Measurements from ENCODE around the gene BICD1. TPM values are rescaled to one million over a fixed set of nuclear protein-coding genes. Genes with fewer than 3 reads are reported as not detected.
"Not testable (repeated sequence)": the region's sequence is repeated elsewhere in the genome, so short reads cannot be mapped to it uniquely, and the experiment has no call there.

The BICD1 gene
- total RNA-seq, 2 donors from 2014 or later, result 7.8 to 15.7 TPM

- Mint-ChIP-seq H3K4me3 (no peak overlapping the region), H3K4me1 (no peaks in the 10 kb centered on the region), H3K9me3 (peaks cover 4% of the 10 kb centered on the region), H3K36me3 (ENCODE audit: low read depth) (no peaks in the 10 kb centered on the region), H3K27ac (no peak overlapping the region), H3K27me3 (no peaks in the 10 kb centered on the region)
- no peak for ATAC-seq (replicated peaks)
These were observed 164.4 kb downstream of the BICD1 start for GRCh38 chr12:32270818-32271710.

GRCh38 chr12:32272465-32272864, 165.8 kb downstream of the BICD1 start:
- Mint-ChIP-seq H3K4me3 (no peak overlapping the region), H3K4me1 (no peaks in the 10 kb centered on the region), H3K27me3 (no peaks in the 10 kb centered on the region), H3K27ac (no peak overlapping the region), H3K9me3 (peaks cover 4% of the 10 kb centered on the region), H3K36me3 (ENCODE audit: low read depth) (no peaks in the 10 kb centered on the region)
- ATAC-seq (replicated peaks), result no peak

- Mint-ChIP-seq H3K4me3 (no peak overlapping the region), H3K4me1 (no peaks in the 10 kb centered on the region), H3K9me3 (peaks cover 4% of the 10 kb centered on the region), H3K27me3 (no peaks in the 10 kb centered on the region), H3K36me3 (ENCODE audit: low read depth) (no peaks in the 10 kb centered on the region), H3K27ac (no peak overlapping the region)
- no peak for ATAC-seq (replicated peaks)
These were observed 166.4 kb downstream of the BICD1 start for GRCh38 chr12:32273063-32273522.

DNA sequence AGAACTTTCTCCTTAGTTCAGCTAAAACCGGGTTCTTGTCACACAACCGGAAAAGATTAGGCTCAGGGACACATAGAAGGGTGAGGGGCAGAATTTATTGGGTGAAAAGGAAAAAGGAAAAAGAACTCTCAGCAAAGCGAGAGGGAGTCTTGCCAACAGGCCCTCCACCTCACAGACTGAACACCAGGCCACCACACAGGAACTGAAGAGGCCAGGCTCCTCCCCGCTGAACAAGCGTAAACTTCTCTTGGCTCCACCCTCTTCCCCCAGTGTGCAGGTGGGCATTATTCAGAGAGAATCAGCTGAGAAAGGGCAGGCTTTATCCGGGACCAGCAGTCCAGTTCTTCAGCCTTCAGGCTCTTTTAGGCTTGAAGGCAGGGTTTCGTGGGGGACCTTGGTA, 167.1 kb downstream of the BICD1 start:
- no peaks in the 10 kb centered on the region for H3K27me3 Mint-ChIP-seq
- H3K9me3 Mint-ChIP-seq, result peaks cover 4% of the 10 kb centered on the region
- no peak overlapping the region for H3K27ac Mint-ChIP-seq
- H3K4me3 Mint-ChIP-seq, result no peak overlapping the region
- no peaks in the 10 kb centered on the region for H3K36me3 Mint-ChIP-seq (ENCODE audit: low read depth)
- ATAC-seq (replicated peaks), result no peak
- H3K4me1 Mint-ChIP-seq, result no peaks in the 10 kb centered on the region

DNA sequence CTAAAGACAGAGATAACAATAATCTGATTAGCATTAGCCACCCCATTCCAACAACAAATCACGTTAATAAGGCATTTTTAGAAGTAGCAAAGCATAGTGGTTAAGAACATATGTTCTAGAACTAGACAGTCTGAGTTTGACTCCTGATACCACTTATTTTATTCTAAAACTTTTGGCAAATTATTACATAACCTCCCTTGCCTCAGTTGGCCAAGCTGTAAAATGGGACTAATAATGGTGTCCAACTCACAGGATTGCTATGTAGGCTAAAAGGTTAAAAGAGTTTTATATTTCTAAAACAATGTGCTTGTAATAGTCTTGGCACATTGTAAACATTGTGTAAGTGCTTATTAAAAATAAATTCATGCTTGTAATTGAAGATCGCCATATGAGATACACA, 168.0 kb downstream of the BICD1 start:
- Mint-ChIP-seq H3K36me3 (ENCODE audit: low read depth) (no peaks in the 10 kb centered on the region), H3K27me3 (no peaks in the 10 kb centered on the region), H3K27ac (no peak overlapping the region), H3K9me3 (peaks cover 4% of the 10 kb centered on the region), H3K4me3 (no peak overlapping the region), H3K4me1 (no peaks in the 10 kb centered on the region)
- no peak for ATAC-seq (replicated peaks)

DNA sequence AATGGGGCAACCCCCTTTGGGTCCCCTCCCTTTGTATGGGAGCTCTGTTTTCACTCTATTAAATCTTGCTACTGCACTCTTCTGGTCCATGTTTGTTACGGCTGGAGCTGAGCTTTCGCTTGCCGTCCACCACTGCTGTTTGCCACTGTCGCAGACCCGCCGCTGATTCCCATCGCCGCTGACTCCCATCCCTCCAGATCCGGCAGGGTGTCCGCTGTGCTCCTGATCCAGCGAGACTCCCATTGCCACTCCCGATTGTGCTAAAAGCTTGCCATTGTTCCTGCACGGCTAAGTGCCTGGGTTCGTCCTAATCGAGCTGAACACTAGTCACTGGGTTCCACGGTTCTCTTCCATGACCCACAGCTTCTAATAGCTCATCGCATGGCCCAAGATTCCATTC, 168.9 kb downstream of the BICD1 start:
- H3K4me1 Mint-ChIP-seq; H3K9me3 Mint-ChIP-seq; H3K4me3 Mint-ChIP-seq; ATAC-seq (replicated peaks); H3K36me3 Mint-ChIP-seq (ENCODE audit: low read depth); H3K27me3 Mint-ChIP-seq: not testable (repeated sequence)
- peak overlapping the region; percentile 13 for H3K27ac Mint-ChIP-seq

GRCh38 chr12:32277774-32278173, 171.1 kb downstream of the BICD1 start:
- Mint-ChIP-seq H3K9me3 (peaks cover 4% of the 10 kb centered on the region), H3K36me3 (ENCODE audit: low read depth) (no peaks in the 10 kb centered on the region), H3K27ac (no peak overlapping the region), H3K4me3 (no peak overlapping the region), H3K4me1 (no peaks in the 10 kb centered on the region), H3K27me3 (no peaks in the 10 kb centered on the region)
- ATAC-seq (replicated peaks), result no peak

DNA sequence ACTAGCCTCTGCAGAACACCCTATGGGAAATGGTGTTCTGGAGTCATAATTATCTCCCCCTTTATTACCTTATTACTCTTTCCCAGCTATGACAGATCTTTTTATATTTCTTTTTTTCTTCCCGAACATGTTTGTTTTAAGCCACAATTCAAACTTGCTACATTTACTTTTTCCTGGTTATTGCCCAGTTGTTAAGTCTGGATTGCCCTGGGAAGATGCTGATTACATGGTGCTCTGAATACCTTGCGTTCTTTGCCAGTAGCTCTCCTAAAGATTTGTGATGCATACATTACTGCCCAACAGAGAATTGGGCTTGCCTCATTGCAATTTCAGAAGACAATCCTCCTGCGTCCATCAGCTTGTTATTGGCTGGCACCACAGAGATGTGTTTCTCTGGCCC, 174.5 kb downstream of the BICD1 start:
- ATAC-seq (replicated peaks), result no peak
- Mint-ChIP-seq H3K4me3 (no peak overlapping the region), H3K9me3 (no peaks in the 10 kb centered on the region), H3K27me3 (no peaks in the 10 kb centered on the region), H3K27ac (no peak overlapping the region), H3K36me3 (ENCODE audit: low read depth) (no peaks in the 10 kb centered on the region), H3K4me1 (no peaks in the 10 kb centered on the region)

- ATAC-seq (replicated peaks), result no peak
- no peak overlapping the region for H3K4me3 Mint-ChIP-seq
- H3K27me3 Mint-ChIP-seq, result no peaks in the 10 kb centered on the region
- no peaks in the 10 kb centered on the region for H3K36me3 Mint-ChIP-seq (ENCODE audit: low read depth)
- H3K4me1 Mint-ChIP-seq, result no peaks in the 10 kb centered on the region
- no peaks in the 10 kb centered on the region for H3K9me3 Mint-ChIP-seq
- H3K27ac Mint-ChIP-seq, result no peak overlapping the region
These were observed 177.9 kb downstream of the BICD1 start for GRCh38 chr12:32284561-32284960.

DNA sequence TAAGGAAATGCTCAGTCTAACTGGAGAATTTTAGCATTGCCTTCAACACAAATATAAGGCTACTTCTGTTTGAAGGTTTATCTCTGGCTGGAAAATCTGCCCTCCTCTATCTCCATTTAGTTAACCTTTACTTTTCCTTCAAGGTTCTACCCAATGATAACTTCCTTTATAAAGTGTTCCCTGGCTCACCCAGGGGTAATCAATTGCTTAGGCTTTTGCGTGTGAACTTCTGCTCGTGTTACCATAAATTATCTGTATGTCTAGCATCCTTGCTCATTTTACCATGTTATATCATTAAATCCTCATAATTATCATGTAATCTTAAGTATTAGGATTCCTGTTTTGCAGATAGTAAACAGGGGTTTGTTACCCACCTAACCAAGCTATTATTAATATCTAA, 178.4 kb downstream of the BICD1 start:
- no peak for ATAC-seq (replicated peaks)
- no peaks in the 10 kb centered on the region for H3K4me1 Mint-ChIP-seq
- H3K27me3 Mint-ChIP-seq, result no peaks in the 10 kb centered on the region
- no peak overlapping the region for H3K4me3 Mint-ChIP-seq
- H3K27ac Mint-ChIP-seq, result no peak overlapping the region
- no peaks in the 10 kb centered on the region for H3K9me3 Mint-ChIP-seq
- no peaks in the 10 kb centered on the region for H3K36me3 Mint-ChIP-seq (ENCODE audit: low read depth)

GRCh38 chr12:32285489-32285888, 178.8 kb downstream of the BICD1 start:
- H3K27me3 Mint-ChIP-seq, result no peaks in the 10 kb centered on the region
- no peak overlapping the region for H3K4me3 Mint-ChIP-seq

GRCh38 chr12:32290411-32290810, 183.8 kb downstream of the BICD1 start:
- no peaks in the 10 kb centered on the region for H3K36me3 Mint-ChIP-seq (ENCODE audit: low read depth)
- no peak overlapping the region for H3K27ac Mint-ChIP-seq
- no peak overlapping the region for H3K4me3 Mint-ChIP-seq
- H3K9me3 Mint-ChIP-seq, result no peaks in the 10 kb centered on the region
- no peak for ATAC-seq (replicated peaks)
- no peaks in the 10 kb centered on the region for H3K27me3 Mint-ChIP-seq
- H3K4me1 Mint-ChIP-seq, result no peaks in the 10 kb centered on the region

More at GRCh38 chr12:32285489-32285888, 178.8 kb downstream of the BICD1 start:
- Mint-ChIP-seq H3K36me3 (ENCODE audit: low read depth) (no peaks in the 10 kb centered on the region), H3K27ac (no peak overlapping the region), H3K4me1 (no peaks in the 10 kb centered on the region), H3K9me3 (no peaks in the 10 kb centered on the region)
- ATAC-seq (replicated peaks), result no peak

- no peaks in the 10 kb centered on the region for H3K27me3 Mint-ChIP-seq
- H3K9me3 Mint-ChIP-seq, result no peaks in the 10 kb centered on the region
- H3K36me3 Mint-ChIP-seq (ENCODE audit: low read depth), result no peaks in the 10 kb centered on the region
These were observed 185.5 kb downstream of the BICD1 start for GRCh38 chr12:32292151-32292550.

GRCh38 chr12:32293808-32294419, 187.3 kb downstream of the BICD1 start:
- Mint-ChIP-seq H3K4me3 (no peak overlapping the region), H3K36me3 (ENCODE audit: low read depth) (no peaks in the 10 kb centered on the region), H3K9me3 (no peaks in the 10 kb centered on the region), H3K27me3 (no peaks in the 10 kb centered on the region), H3K27ac (no peak overlapping the region), H3K4me1 (no peaks in the 10 kb centered on the region)
- no peak for ATAC-seq (replicated peaks)

More at GRCh38 chr12:32292151-32292550, 185.5 kb downstream of the BICD1 start:
- ATAC-seq (replicated peaks), result no peak
- no peak overlapping the region for H3K4me3 Mint-ChIP-seq
- H3K27ac Mint-ChIP-seq, result no peak overlapping the region
- H3K4me1 Mint-ChIP-seq, result no peaks in the 10 kb centered on the region

DNA sequence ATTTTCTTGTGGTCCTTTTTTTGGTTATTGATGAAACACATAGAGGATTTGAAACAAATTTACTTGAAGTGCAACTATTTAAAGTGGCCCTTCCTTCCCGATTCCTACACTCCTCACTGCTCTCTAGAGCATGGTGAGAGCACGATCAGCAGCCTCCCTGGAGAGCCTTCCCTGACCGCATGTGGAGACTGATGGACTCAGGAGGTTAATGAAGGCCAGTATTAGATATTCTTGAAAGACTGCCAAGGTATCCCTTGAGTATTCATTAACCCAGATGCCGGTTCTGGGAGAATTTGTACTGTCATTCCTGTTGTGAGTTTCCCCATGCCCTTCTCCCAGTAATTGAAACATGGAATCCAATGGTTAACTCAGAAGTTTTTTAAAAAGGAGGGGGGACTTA, 189.9 kb downstream of the BICD1 start:
- Mint-ChIP-seq H3K4me3 (no peak overlapping the region), H3K27me3 (no peaks in the 10 kb centered on the region), H3K36me3 (ENCODE audit: low read depth) (no peaks in the 10 kb centered on the region), H3K4me1 (no peaks in the 10 kb centered on the region), H3K27ac (no peak overlapping the region), H3K9me3 (no peaks in the 10 kb centered on the region)
- no peak for ATAC-seq (replicated peaks)
